Mesenchymal stem cell (in vitro differentiated cells and primary cell): Measurements from ENCODE around the gene CCDC178.

Experiments
- DNase-seq: peaks from one replicate; pipeline ENCODE4 v3.0.0-alpha.2; 2013
- H2AFZ ChIP-seq: one replicate; pipeline ENCODE4 v1.6.1; 2013; ENCODE audit warnings: low read depth, mild to moderate bottlenecking, control low read depth, inconsistent platforms, low read length, moderate library complexity
- H2AK5ac ChIP-seq: 2 replicates; pipeline ENCODE4 v1.6.1; 2013; ENCODE audit warnings: low read length, moderate library complexity, mild to moderate bottlenecking, inconsistent platforms; ENCODE audit not compliant: severe bottlenecking
- H2BK120ac ChIP-seq: one replicate; pipeline ENCODE4 v1.6.1; 2013; ENCODE audit warnings: low read depth, mild to moderate bottlenecking, inconsistent platforms, low read length, moderate library complexity
- H2BK12ac ChIP-seq, 2 experiments: one replicate each; pipeline ENCODE4 v1.6.1; 2013; ENCODE audit warnings: inconsistent platforms in 2 of 2, low read length in 2 of 2, mild to moderate bottlenecking in 2 of 2, moderate library complexity in 2 of 2, control low read depth in 1 of 2
- H2BK15ac ChIP-seq: one replicate; pipeline ENCODE4 v1.6.1; 2013; ENCODE audit warnings: mild to moderate bottlenecking, low read depth, inconsistent platforms; ENCODE audit not compliant: poor library complexity, severe bottlenecking
- H2BK5ac ChIP-seq: 2 replicates; pipeline ENCODE4 v1.6.1; 2013; ENCODE audit warnings: low read depth, mild to moderate bottlenecking, low read length, control low read depth, inconsistent platforms; ENCODE audit not compliant: poor library complexity, severe bottlenecking
- H3K14ac ChIP-seq, 2 experiments: one replicate each; pipeline ENCODE4 v1.6.1; 2013; ENCODE audit warnings: inconsistent platforms in 2 of 2, low read length in 2 of 2, control low read depth in 1 of 2, mild to moderate bottlenecking in 1 of 2, moderate library complexity in 1 of 2
- H3K18ac ChIP-seq, 2 experiments: one replicate each; pipeline ENCODE4 v1.6.1; 2013; ENCODE audit warnings: inconsistent platforms in 2 of 2, low read length in 2 of 2, control low read depth in 1 of 2, low read depth in 1 of 2, mild to moderate bottlenecking in 1 of 2
- H3K23ac ChIP-seq, 2 experiments: one replicate each; pipeline ENCODE4 v1.6.1; 2013; ENCODE audit warnings: inconsistent platforms in 2 of 2, low read length in 2 of 2, mild to moderate bottlenecking in 2 of 2, moderate library complexity in 2 of 2, control low read depth in 1 of 2
- H3K27ac ChIP-seq: 2 replicates; pipeline ENCODE4 v1.5.1; 2013; ENCODE audit warnings: mild to moderate bottlenecking, moderate library complexity, low read length, control low read depth, inconsistent platforms; ENCODE audit not compliant: poor library complexity, severe bottlenecking
- H3K27me3 ChIP-seq, 2 experiments: 2 replicates each; pipeline versions ENCODE4 v1.6.1 to v1.7.0; 2013; ENCODE audit warnings: low read length in 2 of 2, mild to moderate bottlenecking in 2 of 2, moderate library complexity in 2 of 2, control low read depth in 1 of 2, inconsistent platforms in 1 of 2; ENCODE audit not compliant: control insufficient read depth in 1 of 2, insufficient read depth in 1 of 2
- H3K36me3 ChIP-seq, 2 experiments: 2 replicates each; pipeline versions ENCODE4 v1.6.1 to v1.7.0; 2013; ENCODE audit warnings: low read length in 2 of 2, control low read depth in 1 of 2, inconsistent platforms in 1 of 2, low read depth in 1 of 2, mild to moderate bottlenecking in 1 of 2; ENCODE audit not compliant: insufficient read depth in 2 of 2, control insufficient read depth in 1 of 2
- H3K4ac ChIP-seq, 2 experiments: one replicate each; pipeline ENCODE4 v1.6.1; 2013; ENCODE audit warnings: inconsistent platforms in 2 of 2, low read length in 2 of 2, mild to moderate bottlenecking in 2 of 2, moderate library complexity in 2 of 2, control low read depth in 1 of 2, low read depth in 1 of 2
- H3K4me1 ChIP-seq: 2 replicates; pipeline ENCODE4 v1.6.1; 2013; ENCODE audit warnings: low read depth, low read length, control low read depth; ENCODE audit not compliant: control insufficient read depth, insufficient read depth
- H3K4me2 ChIP-seq: 2 replicates; pipeline ENCODE4 v1.6.1; 2013; ENCODE audit warnings: low read length, mild to moderate bottlenecking, inconsistent platforms; ENCODE audit not compliant: poor library complexity, severe bottlenecking
- H3K4me3 ChIP-seq, 2 experiments: 2 replicates each; pipeline versions ENCODE4 v1.5.1 to v1.7.0; 2013; ENCODE audit warnings: low read length in 2 of 2, mild to moderate bottlenecking in 2 of 2, control low read depth in 1 of 2, low read depth in 1 of 2; ENCODE audit not compliant: insufficient read depth in 1 of 2
- H3K79me1 ChIP-seq: replicated peaks from 2 replicates; pipeline ENCODE4 v1.6.1; 2013; ENCODE audit warnings: mild to moderate bottlenecking, control low read depth, low read length, inconsistent platforms; ENCODE audit not compliant: poor library complexity, severe bottlenecking
- H3K9ac ChIP-seq: 2 replicates; pipeline ENCODE4 v1.7.0; 2013; ENCODE audit warnings: mild to moderate bottlenecking, low read length, moderate library complexity
- H3K9me3 ChIP-seq: 2 replicates; pipeline ENCODE4 v1.7.0; 2013; ENCODE audit warnings: mild to moderate bottlenecking, low read length; ENCODE audit not compliant: control insufficient read depth
- H4K8ac ChIP-seq: one replicate; pipeline ENCODE4 v1.6.1; 2013; ENCODE audit warnings: inconsistent platforms, mild to moderate bottlenecking, low read length, moderate library complexity
- H4K91ac ChIP-seq: one replicate; pipeline ENCODE4 v1.6.1; 2013; ENCODE audit warnings: mild to moderate bottlenecking, low read length, inconsistent platforms
- WGBS: methylation state at CpG from one replicate; pipeline ENCODE4 v1.1.7; 2013; ENCODE audit warnings: mixed read lengths; 5-methylcytosine and 5-hydroxymethylcytosine counted together

Gene CCDC178

GRCh38 chr18:32974421-32975162, 465.9 kb downstream of the CCDC178 start:
- peak overlapping the region; percentile 87 for H3K27ac ChIP-seq
- peak overlapping the region; percentile 48 for H2BK15ac ChIP-seq
- WGBS: 74% methylated on average over 2 of the region's 4 CpGs
- H3K79me1 ChIP-seq: no peaks in the 10 kb centered on the region
- peak overlapping the region; percentile 75 for H4K8ac ChIP-seq
- H3K23ac ChIP-seq: no peak overlapping the region
- peak overlapping the region; percentile 66 for H2BK5ac ChIP-seq
- H3K27me3 ChIP-seq: no peaks in the 10 kb centered on the region
- peak; percentile 18 for DNase-seq
- H4K91ac ChIP-seq: peak overlapping the region; percentile 82
- peak overlapping the region in 1 of 2 experiments; percentile 83 for H3K14ac ChIP-seq
- H3K18ac ChIP-seq: peak overlapping the region; percentile 71 to 89
- H2BK12ac ChIP-seq: peak overlapping the region; percentile 86 to 91
- H2AK5ac ChIP-seq: no peak overlapping the region
- peak overlapping the region; percentile 83 for H2BK120ac ChIP-seq
- H3K9ac ChIP-seq: no peak overlapping the region
- H3K4ac ChIP-seq: peak overlapping the region in 1 of 2 experiments; percentile 44
- no peak overlapping the region for H3K4me3 ChIP-seq
- no peaks in the 10 kb centered on the region for H3K36me3 ChIP-seq
- peak overlapping the region; percentile 57 for H3K4me2 ChIP-seq
- no peak overlapping the region for H2AFZ ChIP-seq
- peaks cover 2% of the 10 kb centered on the region for H3K4me1 ChIP-seq
- no peaks in the 10 kb centered on the region for H3K9me3 ChIP-seq

- WGBS: 100% methylated on average over 1 of the region's 2 CpGs
- H2BK12ac ChIP-seq: no peak overlapping the region
- no peaks in the 10 kb centered on the region for H3K79me1 ChIP-seq
- DNase-seq: no peak
- H3K4me3 ChIP-seq: no peak overlapping the region
- H3K27ac ChIP-seq: no peak overlapping the region
- no peak overlapping the region for H3K4ac ChIP-seq
- H2BK15ac ChIP-seq: no peak overlapping the region
- no peaks in the 10 kb centered on the region for H3K27me3 ChIP-seq
- no peak overlapping the region for H3K23ac ChIP-seq
- H2AFZ ChIP-seq: no peak overlapping the region
- no peak overlapping the region for H3K9ac ChIP-seq
- peaks cover 2% of the 10 kb centered on the region for H3K4me1 ChIP-seq
- no peak overlapping the region for H2AK5ac ChIP-seq
- H3K9me3 ChIP-seq: no peaks in the 10 kb centered on the region
- no peak overlapping the region for H2BK5ac ChIP-seq
- H2BK120ac ChIP-seq: no peak overlapping the region
- H4K8ac ChIP-seq: no peak overlapping the region
- no peak overlapping the region for H3K4me2 ChIP-seq
- no peak overlapping the region for H3K18ac ChIP-seq
- H3K14ac ChIP-seq: no peak overlapping the region
- H4K91ac ChIP-seq: no peak overlapping the region
- no peaks in the 10 kb centered on the region for H3K36me3 ChIP-seq
Observed at GRCh38 chr18:32968248-32968647, 472.3 kb downstream of the CCDC178 start.

- Histone ChIP-seq H3K18ac (no peak overlapping the region), H4K91ac (no peak overlapping the region), H3K9me3 (no peaks in the 10 kb centered on the region), H2AK5ac (no peak overlapping the region), H3K79me1 (no peaks in the 10 kb centered on the region), H4K8ac (no peak overlapping the region), H2BK5ac (no peak overlapping the region), H3K4ac (no peak overlapping the region), H3K9ac (no peak overlapping the region), H2AFZ (no peak overlapping the region), H3K27me3 (no peaks in the 10 kb centered on the region), H3K36me3 (no peaks in the 10 kb centered on the region), H3K4me1 (peaks cover 2% of the 10 kb centered on the region), H3K14ac (no peak overlapping the region), H3K23ac (no peak overlapping the region), H2BK120ac (no peak overlapping the region), H2BK12ac (no peak overlapping the region), H3K27ac (no peak overlapping the region), H3K4me3 (no peak overlapping the region), H2BK15ac (no peak overlapping the region), H3K4me2 (no peak overlapping the region)
- DNase-seq: no peak
Observed at GRCh38 chr18:32966141-32966540, 474.4 kb downstream of the CCDC178 start.

GRCh38 chr18:32961538-32961937, 479.0 kb downstream of the CCDC178 start:
- H3K9me3 ChIP-seq: no peaks in the 10 kb centered on the region
- no peaks in the 10 kb centered on the region for H3K4me1 ChIP-seq
- no peak for DNase-seq
- peak overlapping the region; percentile 80 for H4K91ac ChIP-seq
- WGBS: 93% methylated on average over 5 of the region's 5 CpGs
- no peak overlapping the region for H2BK15ac ChIP-seq
- no peak overlapping the region for H3K4ac ChIP-seq
- H3K14ac ChIP-seq: no peak overlapping the region
- H3K9ac ChIP-seq: no peak overlapping the region
- H3K27ac ChIP-seq: no peak overlapping the region
- no peak overlapping the region for H3K18ac ChIP-seq
- no peak overlapping the region for H2AK5ac ChIP-seq
- no peaks in the 10 kb centered on the region for H3K27me3 ChIP-seq
- H4K8ac ChIP-seq: no peak overlapping the region
- no peak overlapping the region for H2BK120ac ChIP-seq
- H3K4me2 ChIP-seq: no peak overlapping the region
- H2BK12ac ChIP-seq: peak overlapping the region in 1 of 2 experiments; percentile 95
- no peaks in the 10 kb centered on the region for H3K79me1 ChIP-seq
- H3K4me3 ChIP-seq: no peak overlapping the region
- H2BK5ac ChIP-seq: no peak overlapping the region
- no peak overlapping the region for H3K23ac ChIP-seq
- H2AFZ ChIP-seq: no peak overlapping the region
- no peaks in the 10 kb centered on the region for H3K36me3 ChIP-seq
